Measurements from ENCODE around the gene HSD11B2. TPM values are rescaled to one million over a fixed set of nuclear protein-coding genes. Genes with fewer than 3 reads are reported as not detected.

The HSD11B2 gene
- total RNA-seq, 1 experiment from 2014 or later, result 2.4 TPM

GRCh38 chr16:67468731-67469130 is 37.8 kb downstream of the HSD11B2 start:
- Histone ChIP-seq H3K9me3 (ENCODE audit: low read length) (no peaks in the 10 kb centered on the region), H3K9me2 (replicated peaks; ENCODE audit: low read length) (no peaks in the 10 kb centered on the region), H2AFZ (ENCODE audit: low read length) (no peak overlapping the region), H4K20me1 (ENCODE audit: low read length) (peaks cover 6% of the 10 kb centered on the region; the same call in 1 of the 2 replicates), H3F3A (ENCODE audit: low read length, unreplicated experiment) (no peaks in the 10 kb centered on the region), H3K4me2 (ENCODE audit: low read length) (no peak overlapping the region), H3K79me2 (ENCODE audit: low read length) (peaks cover 53% of the 10 kb centered on the region), H3K36me3 (ENCODE audit: low read depth, low read length) (no peaks in the 10 kb centered on the region), H3K27ac (ENCODE audit: low read length) (no peak overlapping the region), H3K4me1 (ENCODE audit: insufficient read depth, low read length) (peaks cover 5% of the 10 kb centered on the region), H3K4me3 (ENCODE audit: low read length) (no peak overlapping the region), H3K9ac (ENCODE audit: low read length) (no peak overlapping the region), H3K27me3 (ENCODE audit: low read length) (no peaks in the 10 kb centered on the region)
- ATAC-seq, result no peak
- no peak for DNase-seq
- CTCF ChIA-PET, result no interaction called here
- POLR2A ChIA-PET (ENCODE audit: unreplicated experiment), result no interaction called here
- no TSS peak for BruUV-seq (replicated peaks)
- intact Hi-C loops (cut with micrococcal nuclease), result no loop called here
- TF ChIP-seq CTCF (conservative IDR thresholded peaks at IDR 0.05; ENCODE audit: low read depth, low read length), result no peak
- no peak for TF ChIP-seq EZH2 (IDR thresholded peaks at IDR 0.05; ENCODE audit: low read length, unreplicated experiment)
- TF ChIP-seq EZH2phosphoT487 (IDR thresholded peaks at IDR 0.05; ENCODE audit: borderline replicate concordance, low read length), result no peak

- ChIA-PET CTCF (no interaction called here), POLR2A (ENCODE audit: unreplicated experiment) (no interaction called here)
- H3K79me2 ChIP-seq (ENCODE audit: low read length), result peaks cover 54% of the 10 kb centered on the region
- DNase-seq (no peak), ATAC-seq (no peak)
- no peak overlapping the region for H3K4me2 ChIP-seq (ENCODE audit: low read length)
- H3K9me2 ChIP-seq (replicated peaks; ENCODE audit: low read length), result no peaks in the 10 kb centered on the region
- no peaks in the 10 kb centered on the region for H3K36me3 ChIP-seq (ENCODE audit: low read depth, low read length)
- H4K20me1 ChIP-seq (ENCODE audit: low read length), result peaks cover 6% of the 10 kb centered on the region; the same call in 1 of the 2 replicates
- H3K27ac ChIP-seq (ENCODE audit: low read length), result no peak overlapping the region
- H2AFZ ChIP-seq (ENCODE audit: low read length), result no peak overlapping the region
- no TSS peak for BruUV-seq (replicated peaks)
- TF ChIP-seq EZH2phosphoT487 (IDR thresholded peaks at IDR 0.05; ENCODE audit: borderline replicate concordance, low read length), result no peak
- no peak for TF ChIP-seq CTCF (conservative IDR thresholded peaks at IDR 0.05; ENCODE audit: low read depth, low read length)
- TF ChIP-seq EZH2 (IDR thresholded peaks at IDR 0.05; ENCODE audit: low read length, unreplicated experiment), result no peak
- H3K27me3 ChIP-seq (ENCODE audit: low read length), result no peaks in the 10 kb centered on the region
- no peaks in the 10 kb centered on the region for H3K9me3 ChIP-seq (ENCODE audit: low read length)
- H3F3A ChIP-seq (ENCODE audit: low read length, unreplicated experiment), result no peaks in the 10 kb centered on the region
- H3K9ac ChIP-seq (ENCODE audit: low read length), result no peak overlapping the region
- peaks cover 4% of the 10 kb centered on the region for H3K4me1 ChIP-seq (ENCODE audit: insufficient read depth, low read length)
- H3K4me3 ChIP-seq (ENCODE audit: low read length), result no peak overlapping the region
- intact Hi-C loops (cut with micrococcal nuclease), result no loop called here
Measured at GRCh38 chr16:67470359-67470758, 39.4 kb downstream of the HSD11B2 start.

GRCh38 chr16:67471758-67472384 is 41.0 kb downstream of the HSD11B2 start:
- H3K4me3 ChIP-seq (ENCODE audit: low read length), result no peak overlapping the region
- H3K27me3 ChIP-seq (ENCODE audit: low read length), result no peaks in the 10 kb centered on the region
- no peaks in the 10 kb centered on the region for H3K4me1 ChIP-seq (ENCODE audit: insufficient read depth, low read length)
- intact Hi-C loops (cut with micrococcal nuclease), result no loop called here
- no TSS peak for BruUV-seq (replicated peaks)
- no peak overlapping the region for H3K4me2 ChIP-seq (ENCODE audit: low read length)
- ATAC-seq (no peak), DNase-seq (no peak)
- no peaks in the 10 kb centered on the region for H3K36me3 ChIP-seq (ENCODE audit: low read depth, low read length)
- ChIA-PET CTCF (no interaction called here), POLR2A (ENCODE audit: unreplicated experiment) (no interaction called here)
- no peak for TF ChIP-seq CTCF (conservative IDR thresholded peaks at IDR 0.05; ENCODE audit: low read depth, low read length)
- TF ChIP-seq EZH2phosphoT487 (IDR thresholded peaks at IDR 0.05; ENCODE audit: borderline replicate concordance, low read length), result no peak
- H3K9me3 ChIP-seq (ENCODE audit: low read length), result no peaks in the 10 kb centered on the region
- peaks cover 64% of the 10 kb centered on the region for H3K79me2 ChIP-seq (ENCODE audit: low read length)
- H3K9ac ChIP-seq (ENCODE audit: low read length), result no peak overlapping the region
- peaks cover 8% of the 10 kb centered on the region; the same call in 1 of the 2 replicates for H4K20me1 ChIP-seq (ENCODE audit: low read length)
- no peak overlapping the region for H3K27ac ChIP-seq (ENCODE audit: low read length)
- H3K9me2 ChIP-seq (replicated peaks; ENCODE audit: low read length), result no peaks in the 10 kb centered on the region
- no peaks in the 10 kb centered on the region for H3F3A ChIP-seq (ENCODE audit: low read length, unreplicated experiment)
- H2AFZ ChIP-seq (ENCODE audit: low read length), result no peak overlapping the region
